HepG2 (cell line): Measurements from ENCODE around the gene BMERB1. TPM values are rescaled to one million over a fixed set of nuclear protein-coding genes. Genes with fewer than 3 reads are reported as not detected.
A peak's percentile ranks its signal among the peaks of the same experiment; 100 is the strongest.

Experiments
- ATF4 ChIP-seq, 2 experiments: fragments of 450-650 bp in 1 of 2; sonication (generic) in 1 of 2; formaldehyde crosslinking; IDR thresholded peaks; 2 replicates each; pipeline versions ENCODE4 v1.5.0 to v1.8.0; 2020 to 2022; ENCODE audit warnings: mild to moderate bottlenecking in 1 of 2, missing genetic modification reagents in 1 of 2
- CEBPB ChIP-seq: IDR thresholded peaks from 2 replicates; pipeline ENCODE4 v1.6.1; 2011; ENCODE audit warnings: low read depth, low read length, improper control_type of control experiment, borderline replicate concordance
- CEBPG ChIP-seq: IDR thresholded peaks from 2 replicates; pipeline ENCODE4 v1.6.1; 2016
- CREM ChIP-seq, 2 experiments: sonication (generic) in 1 of 2; formaldehyde crosslinking in 1 of 2; IDR thresholded peaks; 2 replicates each; pipeline versions ENCODE4 v1.4.0 to v1.6.1; 2016 to 2020; ENCODE audit warnings: antibody characterized with exemption in 1 of 2, mild to moderate bottlenecking in 1 of 2, missing genetic modification reagents in 1 of 2
- FIP1L1 ChIP-seq: fragments of 200-400 bp; formaldehyde crosslinking; IDR thresholded peaks from 2 replicates; pipeline ENCODE4 v1.6.1; 2018; ENCODE audit warnings: low read depth, mild to moderate bottlenecking, low read length, moderate library complexity, borderline replicate concordance; ENCODE audit not compliant: insufficient read depth
- FOXP1 ChIP-seq, 2 experiments: fragments of 450-650 bp in 1 of 2; IDR thresholded peaks; 2 replicates each; pipeline ENCODE4 v1.6.1; 2017 to 2018; ENCODE audit warnings: antibody characterized with exemption in 1 of 2
- MTA1 ChIP-seq: sonication (generic); formaldehyde crosslinking; IDR thresholded peaks from 2 replicates; pipeline ENCODE4 v1.4.0; 2020; ENCODE audit warnings: missing genetic modification reagents, mild to moderate bottlenecking, borderline replicate concordance
- RARA ChIP-seq: IDR thresholded peaks from 2 replicates; pipeline ENCODE4 v1.6.1; 2016; ENCODE audit warnings: missing genetic modification reagents, missing compliant biosample characterization
- SMAD3 ChIP-seq: sonication (generic); formaldehyde crosslinking; IDR thresholded peaks from 2 replicates; pipeline ENCODE4 v1.4.0; 2020; ENCODE audit warnings: missing genetic modification reagents
- SUZ12 ChIP-seq: fragments of 150-350 bp; IDR thresholded peaks from 2 replicates; pipeline ENCODE4 v1.6.1; 2014; ENCODE audit warnings: low read depth, low read length
- ZKSCAN8 ChIP-seq: IDR thresholded peaks from 2 replicates; pipeline ENCODE4 v1.6.1; 2016; ENCODE audit warnings: borderline replicate concordance, missing genetic modification reagents, missing compliant biosample characterization
- ZNF512B ChIP-seq: sonication (generic); formaldehyde crosslinking; IDR thresholded peaks from 2 replicates; pipeline ENCODE4 v1.5.1; 2020; ENCODE audit warnings: missing genetic modification reagents, mild to moderate bottlenecking, borderline replicate concordance
- ZNF556 ChIP-seq: sonication (generic); formaldehyde crosslinking; IDR thresholded peaks from 2 replicates; pipeline ENCODE4 v1.4.0; 2020; ENCODE audit warnings: mild to moderate bottlenecking, missing genetic modification reagents, borderline replicate concordance
- ZNF670 ChIP-seq: sonication (generic); formaldehyde crosslinking; IDR thresholded peaks from 2 replicates; pipeline ENCODE4 v1.8.0; 2022; ENCODE audit warnings: mild to moderate bottlenecking, missing genetic modification reagents, borderline replicate concordance
- ZSCAN9 ChIP-seq: IDR thresholded peaks from 2 replicates; pipeline ENCODE4 v1.6.1; 2016; ENCODE audit warnings: borderline replicate concordance
- polyA plus RNA-seq, 8 experiments: library from polyadenylated mRNA; depleted of rRNA in 3 of 8; stranded (reverse) in 7 of 8; unstranded in 1 of 8; fragments of >200 nt; fragmentation: Illumina TruSeq in 4 of 8; extraction: Trizol in 4 of 8; gene quantifications; 2 replicates each; pipeline versions ENCODE4 v1.2.1 to v1.2.3, GENCODE V29; 2011 to 2016; ENCODE audit warnings: low read depth in 4 of 8, missing spikeins in 1 of 8, mixed read lengths in 1 of 8; ENCODE audit not compliant: insufficient read depth in 1 of 8
- total RNA-seq, 5 experiments: library from RNA; depleted of rRNA; stranded (reverse); fragments of >200 nt; fragmentation: Illumina TruSeq; extraction: Trizol; gene quantifications; 2 replicates each; pipeline ENCODE4 v1.2.3, GENCODE V29; 2016; ENCODE audit warnings: low read depth in 1 of 5
- TF ChIP-seq, protein P1 (sequence below): sonication (generic); formaldehyde crosslinking; IDR thresholded peaks from 2 replicates; pipeline ENCODE4 v1.5.1; 2020; ENCODE audit warnings: mild to moderate bottlenecking, missing genetic modification reagents, borderline replicate concordance
- TF ChIP-seq, protein P2 (sequence below): sonication (generic); formaldehyde crosslinking; IDR thresholded peaks from 2 replicates; pipeline ENCODE4 v1.5.0; 2020; ENCODE audit warnings: missing genetic modification reagents

The BMERB1 gene
- total and polyA plus RNA-seq, 2 of the 13 experiments (the other 11 are each of a cell fraction or from before 2014, with no cell fraction given) = 1.4 TPM

DNA sequence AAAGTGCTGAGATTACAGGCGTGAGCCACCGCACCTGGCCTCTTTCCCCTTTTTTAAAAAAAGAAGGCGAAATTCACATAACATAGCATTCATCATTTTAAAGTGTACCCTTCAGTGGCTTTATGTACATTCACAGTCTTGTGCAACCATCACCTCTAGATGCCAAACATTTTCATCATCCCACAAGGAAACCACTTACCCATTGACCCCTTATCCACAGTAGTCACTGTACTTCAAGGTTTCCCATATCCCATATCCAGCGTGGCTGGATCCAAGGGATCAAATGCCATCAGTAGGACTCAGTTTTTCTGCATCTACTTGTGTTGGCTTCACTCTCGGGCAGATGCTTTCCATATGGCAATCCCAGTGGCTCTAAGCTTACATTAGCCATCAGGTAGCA lies 50.3 kb downstream of the BMERB1 start (continued):
- TF ChIP-seq, protein P1, sequence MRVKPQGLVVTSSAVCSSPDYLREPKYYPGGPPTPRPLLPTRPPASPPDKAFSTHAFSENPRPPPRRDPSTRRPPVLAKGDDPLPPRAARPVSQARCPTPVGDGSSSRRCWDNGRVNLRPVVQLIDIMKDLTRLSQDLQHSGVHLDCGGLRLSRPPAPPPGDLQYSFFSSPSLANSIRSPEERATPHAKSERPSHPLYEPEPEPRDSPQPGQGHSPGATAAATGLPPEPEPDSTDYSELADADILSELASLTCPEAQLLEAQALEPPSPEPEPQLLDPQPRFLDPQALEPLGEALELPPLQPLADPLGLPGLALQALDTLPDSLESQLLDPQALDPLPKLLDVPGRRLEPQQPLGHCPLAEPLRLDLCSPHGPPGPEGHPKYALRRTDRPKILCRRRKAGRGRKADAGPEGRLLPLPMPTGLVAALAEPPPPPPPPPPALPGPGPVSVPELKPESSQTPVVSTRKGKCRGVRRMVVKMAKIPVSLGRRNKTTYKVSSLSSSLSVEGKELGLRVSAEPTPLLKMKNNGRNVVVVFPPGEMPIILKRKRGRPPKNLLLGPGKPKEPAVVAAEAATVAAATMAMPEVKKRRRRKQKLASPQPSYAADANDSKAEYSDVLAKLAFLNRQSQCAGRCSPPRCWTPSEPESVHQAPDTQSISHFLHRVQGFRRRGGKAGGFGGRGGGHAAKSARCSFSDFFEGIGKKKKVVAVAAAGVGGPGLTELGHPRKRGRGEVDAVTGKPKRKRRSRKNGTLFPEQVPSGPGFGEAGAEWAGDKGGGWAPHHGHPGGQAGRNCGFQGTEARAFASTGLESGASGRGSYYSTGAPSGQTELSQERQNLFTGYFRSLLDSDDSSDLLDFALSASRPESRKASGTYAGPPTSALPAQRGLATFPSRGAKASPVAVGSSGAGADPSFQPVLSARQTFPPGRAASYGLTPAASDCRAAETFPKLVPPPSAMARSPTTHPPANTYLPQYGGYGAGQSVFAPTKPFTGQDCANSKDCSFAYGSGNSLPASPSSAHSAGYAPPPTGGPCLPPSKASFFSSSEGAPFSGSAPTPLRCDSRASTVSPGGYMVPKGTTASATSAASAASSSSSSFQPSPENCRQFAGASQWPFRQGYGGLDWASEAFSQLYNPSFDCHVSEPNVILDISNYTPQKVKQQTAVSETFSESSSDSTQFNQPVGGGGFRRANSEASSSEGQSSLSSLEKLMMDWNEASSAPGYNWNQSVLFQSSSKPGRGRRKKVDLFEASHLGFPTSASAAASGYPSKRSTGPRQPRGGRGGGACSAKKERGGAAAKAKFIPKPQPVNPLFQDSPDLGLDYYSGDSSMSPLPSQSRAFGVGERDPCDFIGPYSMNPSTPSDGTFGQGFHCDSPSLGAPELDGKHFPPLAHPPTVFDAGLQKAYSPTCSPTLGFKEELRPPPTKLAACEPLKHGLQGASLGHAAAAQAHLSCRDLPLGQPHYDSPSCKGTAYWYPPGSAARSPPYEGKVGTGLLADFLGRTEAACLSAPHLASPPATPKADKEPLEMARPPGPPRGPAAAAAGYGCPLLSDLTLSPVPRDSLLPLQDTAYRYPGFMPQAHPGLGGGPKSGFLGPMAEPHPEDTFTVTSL = peak; percentile 30; the same call in 1 of the 2 replicates
- TF ChIP-seq ZNF512B (CRISPR knock-in tag) = no peak
- no peak for TF ChIP-seq MTA1 (CRISPR knock-in tag)
- no peak for TF ChIP-seq ZNF556 (CRISPR knock-in tag)
- TF ChIP-seq CREM (IDR thresholded peaks at IDR 0.05) = no peak
- no peak for TF ChIP-seq CREM (CRISPR knock-in tag; IDR thresholded peaks at IDR 0.05)
- peak in 1 of 2 experiments; percentile 85; a peak in 2 of 4 replicates for TF ChIP-seq ATF4 (CRISPR knock-in tag; IDR thresholded peaks at IDR 0.05)
- peak; percentile 83 for TF ChIP-seq CEBPG (CRISPR knock-in tag)
- no peak for TF ChIP-seq FIP1L1
- 0 out of 2 replicates have a peak, but pooled peaks have one; percentile 23 for TF ChIP-seq ZSCAN9
- TF ChIP-seq ZKSCAN8 (CRISPR knock-in tag) = no peak
- TF ChIP-seq RARA = peak; percentile 47
- peak; percentile 93 for TF ChIP-seq CEBPB
- 0 out of 2 replicates have a peak, but pooled peaks have one; percentile 41 for TF ChIP-seq SMAD3
- no peak for TF ChIP-seq FOXP1 (IDR thresholded peaks at IDR 0.05)
- TF ChIP-seq FOXP1 (CRISPR knock-in tag; IDR thresholded peaks at IDR 0.05) = 0 out of 2 replicates have a peak, but pooled peaks have one; percentile 3
- no peak for TF ChIP-seq SUZ12
- TF ChIP-seq, protein P2, sequence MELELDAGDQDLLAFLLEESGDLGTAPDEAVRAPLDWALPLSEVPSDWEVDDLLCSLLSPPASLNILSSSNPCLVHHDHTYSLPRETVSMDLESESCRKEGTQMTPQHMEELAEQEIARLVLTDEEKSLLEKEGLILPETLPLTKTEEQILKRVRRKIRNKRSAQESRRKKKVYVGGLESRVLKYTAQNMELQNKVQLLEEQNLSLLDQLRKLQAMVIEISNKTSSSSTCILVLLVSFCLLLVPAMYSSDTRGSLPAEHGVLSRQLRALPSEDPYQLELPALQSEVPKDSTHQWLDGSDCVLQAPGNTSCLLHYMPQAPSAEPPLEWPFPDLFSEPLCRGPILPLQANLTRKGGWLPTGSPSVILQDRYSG (CRISPR knock-in tag) = no peak
- 0 out of 2 replicates have a peak, but pooled peaks have one; percentile 52 for TF ChIP-seq ZNF670 (CRISPR knock-in tag)
